Forelimb muscle (tissue), 1 donor: ENCODE results near the gene PGAP3. TPM values are rescaled to one million over a fixed set of nuclear protein-coding genes. Genes with fewer than 3 reads are reported as not detected.

Experiments
- DNase-seq: peaks from one replicate; pipeline ENCODE4 v3.0.0-alpha.2; 2013; ENCODE audit warnings: low read depth
- polyA plus RNA-seq: library from polyadenylated mRNA; unstranded; fragments of 120-200 nt; gene quantifications from one replicate; pipeline ENCODE4 v1.2.1, GENCODE V29; 2013; ENCODE audit not compliant: insufficient read length

PGAP3 gene
- polyA plus RNA-seq, 1 donor: 19.2 TPM

DNA sequence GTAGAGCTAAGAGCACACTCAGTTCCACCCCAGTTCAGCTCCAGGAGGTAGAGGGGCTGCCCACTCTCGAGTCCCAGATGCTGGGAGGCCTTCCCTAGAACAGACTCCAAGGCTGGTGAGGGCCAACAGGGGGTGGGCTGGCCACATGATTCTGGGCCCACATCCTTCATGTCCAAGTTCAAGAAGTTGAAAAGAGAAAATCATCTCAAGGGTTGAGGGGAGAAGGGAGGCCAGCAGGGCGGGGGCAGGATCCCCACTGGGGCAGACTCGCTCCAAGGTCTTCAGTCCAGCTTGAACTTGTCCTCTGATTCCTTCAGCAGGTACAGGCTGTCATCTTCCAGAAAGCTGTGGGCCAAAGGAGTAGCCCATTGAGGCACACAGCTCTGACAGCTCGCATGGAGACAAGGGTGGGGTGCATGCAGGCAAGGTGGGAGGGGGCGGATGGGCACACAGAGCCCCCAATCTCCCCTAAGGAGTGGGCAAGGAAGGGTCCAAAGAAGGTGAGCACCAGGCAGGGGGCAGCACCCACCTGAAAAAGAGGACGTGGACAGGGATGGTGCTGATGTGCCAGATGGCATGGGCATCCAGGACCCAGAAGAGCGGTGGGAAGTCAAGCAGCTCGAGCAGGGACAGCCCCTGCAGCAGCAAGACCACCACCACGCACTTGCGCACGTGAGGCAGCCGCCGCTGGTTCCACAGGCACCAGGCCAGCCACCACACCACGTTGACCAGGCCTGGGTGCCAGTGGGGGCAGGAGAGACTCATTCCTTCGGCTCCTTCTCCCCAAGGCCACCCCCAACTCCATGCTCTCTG, 15.1 kb downstream of the PGAP3 start:
- no peak for DNase-seq

DNA sequence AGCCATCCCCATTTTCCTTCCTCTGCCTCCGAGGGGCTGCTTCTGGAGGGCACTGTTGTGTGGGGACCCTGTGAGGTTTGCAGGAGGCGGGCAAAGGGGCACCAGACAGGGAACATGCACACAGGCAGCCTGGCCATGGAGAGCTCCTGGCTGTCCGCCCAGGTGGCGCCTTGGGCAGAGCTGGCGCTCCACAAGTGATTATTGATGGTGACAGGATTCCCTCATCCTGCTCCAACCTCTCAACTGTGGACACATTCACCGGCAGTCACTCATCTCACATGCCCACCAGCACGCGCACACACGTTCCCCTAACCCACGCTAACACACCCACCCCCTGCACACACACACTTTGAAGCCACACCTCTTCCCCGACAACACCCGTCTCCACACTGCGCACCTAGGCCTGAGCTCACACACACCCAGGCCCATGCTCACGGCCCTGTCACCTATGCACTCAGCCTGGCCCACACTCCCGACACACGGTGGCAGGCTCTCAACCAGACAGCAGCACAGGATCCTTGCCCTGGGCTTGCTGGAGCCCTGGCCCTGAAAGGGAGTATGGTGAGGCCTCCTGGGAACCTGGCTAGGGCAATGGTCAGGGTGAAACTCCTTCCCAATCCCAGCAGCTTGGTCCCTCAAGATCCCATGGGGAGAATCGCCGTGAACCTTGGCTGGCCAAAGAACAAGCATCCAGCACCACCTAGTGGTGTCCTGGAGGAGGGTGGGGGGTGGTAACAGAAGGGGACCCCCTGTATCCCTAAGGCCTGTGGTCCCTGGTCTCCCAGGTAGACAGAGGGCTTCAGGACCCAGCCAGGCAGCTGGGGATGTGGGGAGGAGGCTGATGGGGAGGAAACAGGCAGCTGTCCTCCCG, 16.0 kb downstream of the PGAP3 start:
- no peak for DNase-seq

DNA sequence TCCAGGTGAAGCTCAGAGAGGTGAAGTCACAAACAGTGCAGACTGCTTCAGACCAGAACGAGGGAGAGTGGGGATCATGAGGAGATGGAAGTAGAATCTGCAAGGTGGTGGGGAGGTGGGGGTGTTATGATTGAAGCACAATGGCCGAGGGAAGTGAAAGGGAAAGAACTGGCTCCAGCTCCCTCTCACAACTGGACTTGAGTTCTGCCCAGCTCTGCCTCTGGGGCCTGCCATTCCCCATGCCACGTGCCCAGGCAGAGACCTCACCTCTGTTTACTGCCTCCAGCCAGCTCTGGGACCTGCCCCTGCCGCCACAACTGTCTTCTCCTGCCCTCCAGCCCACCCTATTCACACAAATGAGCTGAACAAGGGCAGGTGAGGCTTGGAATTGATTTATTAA, 17.1 kb downstream of the PGAP3 start:
- DNase-seq: no peak

DNA sequence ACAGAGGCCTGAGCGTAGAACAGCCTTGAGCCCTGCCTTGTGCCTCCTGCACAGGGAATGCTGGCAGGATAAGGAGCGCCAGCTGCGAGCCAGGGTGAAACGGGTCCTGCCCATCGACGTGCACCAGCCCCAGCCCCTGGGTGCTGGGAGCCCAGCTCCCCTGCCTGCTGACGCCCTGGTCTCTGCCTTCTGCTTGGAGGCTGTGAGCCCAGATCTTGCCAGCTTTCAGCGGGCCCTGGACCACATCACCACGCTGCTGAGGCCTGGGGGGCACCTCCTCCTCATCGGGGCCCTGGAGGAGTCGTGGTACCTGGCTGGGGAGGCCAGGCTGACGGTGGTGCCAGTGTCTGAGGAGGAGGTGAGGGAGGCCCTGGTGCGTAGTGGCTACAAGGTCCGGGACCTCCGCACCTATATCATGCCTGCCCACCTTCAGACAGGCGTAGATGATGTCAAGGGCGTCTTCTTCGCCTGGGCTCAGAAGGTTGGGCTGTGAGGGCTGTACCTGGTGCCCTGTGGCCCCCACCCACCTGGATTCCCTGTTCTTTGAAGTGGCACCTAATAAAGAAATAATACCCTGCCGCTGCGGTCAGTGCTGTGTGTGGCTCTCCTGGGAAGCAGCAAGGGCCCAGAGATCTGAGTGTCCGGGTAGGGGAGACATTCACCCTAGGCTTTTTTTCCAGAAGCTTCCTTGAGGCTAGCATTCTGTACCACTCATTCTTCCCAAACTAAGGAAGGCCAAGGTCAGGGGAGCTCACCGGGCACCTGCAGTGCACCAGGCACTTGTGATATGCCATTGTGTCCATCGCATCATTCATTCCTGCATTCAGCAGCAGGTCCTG, 17.7 kb downstream of the PGAP3 start:
- DNase-seq: no peak

DNA sequence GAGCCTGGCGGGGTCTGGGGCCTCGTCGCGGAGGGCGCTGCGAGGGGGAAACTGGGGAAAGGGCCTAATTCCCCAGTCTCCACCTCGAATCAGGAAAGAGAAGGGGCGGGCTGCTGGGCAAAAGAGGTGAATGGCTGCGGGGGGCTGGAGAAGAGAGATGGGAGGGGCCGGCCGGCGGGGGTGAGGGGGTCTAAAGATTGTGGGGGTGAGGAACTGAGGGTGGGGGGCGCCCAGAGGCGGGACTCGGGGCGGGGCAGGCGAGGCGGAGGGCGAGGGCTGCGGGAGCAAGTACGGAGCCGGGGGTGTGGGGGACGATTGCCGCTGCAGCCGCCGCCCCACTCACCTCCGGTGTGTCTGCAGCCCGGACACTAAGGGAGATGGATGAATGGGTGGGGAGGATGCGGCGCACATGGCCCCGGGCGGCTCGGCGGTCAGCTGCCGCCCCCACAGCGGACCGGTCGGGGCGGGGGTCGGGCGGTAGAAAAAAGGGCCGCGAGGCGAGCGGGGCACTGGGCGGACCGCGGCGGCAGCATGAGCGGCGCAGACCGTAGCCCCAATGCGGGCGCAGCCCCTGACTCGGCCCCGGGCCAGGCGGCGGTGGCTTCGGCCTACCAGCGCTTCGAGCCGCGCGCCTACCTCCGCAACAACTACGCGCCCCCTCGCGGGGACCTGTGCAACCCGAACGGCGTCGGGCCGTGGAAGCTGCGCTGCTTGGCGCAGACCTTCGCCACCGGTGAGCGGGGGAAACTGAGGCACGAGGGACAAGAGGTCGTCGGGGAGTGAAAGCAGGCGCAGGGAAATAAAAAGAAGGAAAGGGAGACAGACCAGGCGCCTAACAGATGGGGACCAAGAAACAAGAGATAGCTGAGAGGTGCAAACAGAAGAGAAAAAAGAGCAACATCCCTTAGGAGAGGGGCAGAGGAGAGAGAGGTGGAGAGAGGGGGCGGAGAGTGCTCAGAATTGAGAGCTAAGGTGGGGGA, 19.6 kb downstream of the PGAP3 start, which contains the start of gene PNMT:
TSS of gene PNMT (plus strand) at position 509 of the 980 bp plus-strand sequence. CDS start at position 532, 23 bp downstream.
- DNase-seq: peak; percentile 17

DNA sequence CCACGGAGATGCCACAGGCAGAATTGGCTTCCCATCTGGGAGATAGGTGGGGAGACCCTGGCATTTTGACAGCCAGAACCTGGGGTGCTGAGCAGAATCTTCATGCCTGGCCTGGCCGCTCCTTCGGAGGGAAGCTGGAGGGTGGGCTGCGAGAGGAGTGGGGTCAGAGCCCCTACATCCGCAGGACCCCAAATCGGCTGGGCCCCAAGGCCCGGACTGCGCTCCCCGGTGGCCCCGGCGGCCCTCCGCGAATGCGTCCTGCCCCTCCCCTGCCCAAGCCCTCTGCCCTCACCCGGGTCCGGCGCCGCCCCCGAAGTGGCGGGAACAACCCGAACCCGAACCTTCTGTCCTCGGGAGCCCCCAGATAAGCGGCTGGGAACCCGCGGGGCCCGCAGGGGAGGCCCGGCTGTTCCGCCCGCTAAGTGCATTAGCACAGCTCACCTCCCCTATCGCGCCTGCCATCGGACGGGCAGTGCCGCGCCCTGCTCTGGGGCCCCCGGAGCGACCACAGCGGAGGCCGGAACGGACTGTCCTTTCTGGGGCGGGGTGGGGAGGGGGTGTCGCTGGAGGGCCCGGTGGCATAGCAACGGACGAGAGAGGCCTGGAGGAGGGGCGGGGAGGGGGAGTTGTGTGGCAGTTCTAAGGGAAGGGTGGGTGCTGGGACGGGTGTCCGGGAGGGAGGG, 20.5 kb downstream of the PGAP3 start:
- no peak for DNase-seq

DNA sequence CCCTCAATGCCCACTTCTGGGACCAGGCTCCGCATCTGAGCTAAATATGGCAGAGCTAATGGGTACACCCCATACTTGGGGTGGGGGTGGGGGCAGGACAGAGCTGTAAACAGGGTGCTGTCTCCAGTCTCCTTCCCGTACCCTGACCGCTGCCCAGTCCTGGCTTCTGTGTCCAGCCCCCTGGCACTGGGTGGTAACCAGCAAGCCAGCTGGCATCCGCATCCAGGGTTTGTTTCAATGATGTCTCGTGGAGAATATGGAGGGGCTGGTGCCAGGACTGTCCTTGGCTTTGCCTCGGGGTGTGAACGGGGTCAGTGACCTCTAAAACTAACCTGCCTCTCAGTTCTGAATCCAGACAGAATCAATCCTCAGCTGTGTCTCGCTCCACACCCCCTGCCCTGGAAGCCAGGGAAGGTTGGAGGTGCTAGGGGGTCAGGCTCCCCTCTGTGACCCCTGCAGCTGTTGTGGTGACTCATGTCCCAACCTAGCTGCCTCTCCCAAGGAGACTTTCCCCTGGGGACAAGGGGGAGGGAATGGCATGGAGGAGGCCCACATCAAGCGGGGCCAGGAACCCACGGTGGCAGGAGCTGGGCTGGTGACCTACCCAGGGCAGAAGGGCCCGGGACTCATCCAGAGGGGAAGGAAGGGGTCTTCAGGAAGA, 21.1 kb downstream of the PGAP3 start:
- DNase-seq: no peak

DNA sequence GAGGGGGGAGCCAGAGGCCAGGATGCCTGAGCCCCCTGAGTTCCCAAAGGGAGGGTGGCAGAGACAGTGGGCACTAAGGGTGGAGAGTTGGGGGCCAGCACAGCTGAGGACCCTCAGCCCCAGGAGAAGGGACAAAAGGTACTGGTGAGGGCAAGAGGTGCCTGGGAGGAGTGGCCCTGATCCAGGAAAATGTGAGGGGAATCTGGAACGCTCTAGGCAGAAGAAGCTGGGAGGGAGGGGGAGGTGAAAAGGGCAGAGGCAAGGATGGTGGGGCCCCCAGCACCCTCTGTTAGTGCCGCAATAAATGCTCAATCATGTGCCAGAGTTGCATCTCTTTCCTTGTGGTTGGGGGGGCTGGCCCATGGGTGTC, 21.6 kb downstream of the PGAP3 start:
- no peak for DNase-seq

DNA sequence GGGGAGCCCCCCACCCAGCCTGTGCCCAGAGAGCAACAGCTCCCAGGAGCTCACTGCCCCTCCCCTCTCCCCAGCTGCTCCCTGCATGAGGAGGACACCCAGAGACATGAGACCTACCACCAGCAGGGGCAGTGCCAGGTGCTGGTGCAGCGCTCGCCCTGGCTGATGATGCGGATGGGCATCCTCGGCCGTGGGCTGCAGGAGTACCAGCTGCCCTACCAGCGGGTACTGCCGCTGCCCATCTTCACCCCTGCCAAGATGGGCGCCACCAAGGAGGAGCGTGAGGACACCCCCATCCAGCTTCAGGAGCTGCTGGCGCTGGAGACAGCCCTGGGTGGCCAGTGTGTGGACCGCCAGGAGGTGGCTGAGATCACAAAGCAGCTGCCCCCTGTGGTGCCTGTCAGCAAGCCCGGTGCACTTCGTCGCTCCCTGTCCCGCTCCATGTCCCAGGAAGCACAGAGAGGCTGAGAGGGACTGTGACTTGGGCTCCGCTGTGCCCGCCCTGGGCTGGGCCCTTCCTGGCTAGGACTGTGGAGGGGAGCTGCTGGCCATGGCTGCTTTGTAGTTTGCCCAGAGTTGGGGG, 22.1 kb downstream of the PGAP3 start:
- DNase-seq: no peak

DNA sequence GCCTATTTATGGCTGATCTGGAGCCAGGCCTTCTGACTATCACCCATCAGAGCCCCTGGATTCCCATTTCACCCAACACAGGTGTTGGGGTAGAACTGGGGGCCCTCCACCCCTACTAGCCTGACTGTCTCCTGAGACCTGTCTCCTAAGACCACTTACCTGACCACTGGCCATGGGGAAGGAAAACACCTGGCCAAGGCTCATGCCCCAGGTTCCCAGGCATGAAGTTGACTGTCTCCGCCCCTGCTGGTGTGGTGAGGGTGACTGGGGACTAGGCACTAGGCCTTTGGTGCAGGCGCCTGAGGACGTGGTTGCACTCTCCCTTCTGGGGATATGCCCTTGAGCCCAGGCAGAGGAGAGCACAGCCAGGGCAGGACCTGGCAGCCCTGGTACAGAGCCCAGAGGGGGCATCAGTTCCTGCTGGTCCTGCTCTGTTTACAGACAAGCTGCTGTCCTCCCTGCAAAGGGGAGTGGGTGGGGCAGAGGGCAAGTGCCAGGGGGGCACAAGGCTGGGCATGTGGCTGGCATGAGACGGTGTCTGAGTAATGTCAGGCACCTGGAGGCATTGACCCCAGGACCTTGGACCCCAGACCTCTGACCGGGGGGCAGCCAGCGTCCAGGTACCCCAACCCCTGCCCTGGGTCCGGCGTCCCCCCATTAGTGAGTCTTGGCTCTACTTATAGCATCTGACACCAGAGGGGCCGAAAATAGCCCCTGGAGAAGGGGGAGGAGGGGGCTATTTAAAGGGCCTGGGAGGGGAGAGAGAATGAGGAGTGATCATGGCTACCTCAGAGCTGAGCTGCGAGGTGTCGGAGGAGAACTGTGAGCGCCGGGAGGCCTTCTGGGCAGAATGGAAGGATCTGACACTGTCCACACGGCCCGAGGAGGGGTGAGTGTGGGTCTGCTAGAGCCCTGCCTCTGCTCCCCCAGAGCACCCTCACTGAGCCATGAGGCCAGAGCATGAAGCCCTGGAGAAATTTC, 23.0 kb downstream of the PGAP3 start, which contains the start of gene TCAP:
TSS of gene TCAP (plus strand) at position 769 of the 981 bp plus-strand sequence. CDS start at position 780, 11 bp downstream.
- no peak for DNase-seq

DNA sequence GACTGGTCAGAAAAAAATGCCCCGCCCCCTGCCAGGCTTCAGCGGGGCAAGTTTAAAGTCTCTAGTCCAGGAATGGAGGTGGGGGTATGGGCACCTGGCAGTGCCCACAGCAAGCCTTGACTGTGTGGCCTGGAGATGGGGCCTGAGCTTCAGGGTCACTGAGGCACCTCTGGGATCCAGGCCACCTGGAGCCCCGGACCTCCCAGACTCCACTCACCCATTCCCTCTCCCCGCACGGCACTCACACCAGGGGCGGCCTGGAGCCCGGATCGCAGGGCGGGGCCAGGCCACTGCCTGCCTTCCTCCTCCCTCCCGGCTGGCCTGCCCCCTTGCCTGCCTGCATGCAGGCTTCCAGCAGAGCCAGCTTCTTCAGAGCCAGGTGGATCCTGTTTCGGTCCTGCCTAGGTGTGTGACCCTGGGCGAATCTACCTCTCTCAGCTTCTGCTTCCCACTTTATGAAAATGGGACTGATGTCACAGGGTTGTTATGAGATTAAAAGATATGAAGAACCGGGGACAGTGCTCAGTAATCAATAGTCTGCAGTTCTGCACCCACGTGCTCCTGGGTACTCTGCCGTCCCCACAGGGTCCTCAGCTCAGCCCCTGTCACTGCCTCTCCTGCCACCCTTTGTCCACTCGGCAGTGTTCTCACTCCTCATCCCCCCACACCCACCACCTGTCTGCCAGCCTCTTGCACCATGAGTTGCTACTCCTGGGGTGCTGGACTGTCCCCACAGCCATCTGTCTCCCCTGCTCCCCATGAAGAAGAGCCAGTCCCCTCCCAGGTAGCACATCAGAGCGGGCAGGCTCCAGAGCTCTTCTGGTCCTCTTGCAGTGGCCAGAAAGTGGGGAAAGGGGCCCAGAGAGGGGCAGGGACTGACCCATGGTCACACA, 23.9 kb downstream of the PGAP3 start:
- DNase-seq: no peak

DNA sequence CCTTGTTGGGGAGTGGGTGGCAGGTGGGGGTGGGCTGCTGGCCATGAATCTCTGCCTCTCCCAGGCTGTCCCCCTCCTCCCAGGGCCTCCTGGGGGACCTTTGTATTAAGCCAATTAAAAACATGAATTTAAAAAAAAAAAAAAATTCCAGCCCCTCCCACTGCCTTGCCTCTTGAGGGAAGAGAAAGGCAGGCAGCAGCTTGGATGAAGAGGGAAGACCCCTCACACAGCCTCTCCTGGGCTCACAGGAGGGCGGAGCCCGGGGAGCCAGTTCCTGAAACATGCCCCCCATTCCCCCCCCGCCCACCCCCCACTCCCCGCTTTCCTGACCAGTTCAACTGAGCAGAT, 24.5 kb downstream of the PGAP3 start:
- no peak for DNase-seq

DNA sequence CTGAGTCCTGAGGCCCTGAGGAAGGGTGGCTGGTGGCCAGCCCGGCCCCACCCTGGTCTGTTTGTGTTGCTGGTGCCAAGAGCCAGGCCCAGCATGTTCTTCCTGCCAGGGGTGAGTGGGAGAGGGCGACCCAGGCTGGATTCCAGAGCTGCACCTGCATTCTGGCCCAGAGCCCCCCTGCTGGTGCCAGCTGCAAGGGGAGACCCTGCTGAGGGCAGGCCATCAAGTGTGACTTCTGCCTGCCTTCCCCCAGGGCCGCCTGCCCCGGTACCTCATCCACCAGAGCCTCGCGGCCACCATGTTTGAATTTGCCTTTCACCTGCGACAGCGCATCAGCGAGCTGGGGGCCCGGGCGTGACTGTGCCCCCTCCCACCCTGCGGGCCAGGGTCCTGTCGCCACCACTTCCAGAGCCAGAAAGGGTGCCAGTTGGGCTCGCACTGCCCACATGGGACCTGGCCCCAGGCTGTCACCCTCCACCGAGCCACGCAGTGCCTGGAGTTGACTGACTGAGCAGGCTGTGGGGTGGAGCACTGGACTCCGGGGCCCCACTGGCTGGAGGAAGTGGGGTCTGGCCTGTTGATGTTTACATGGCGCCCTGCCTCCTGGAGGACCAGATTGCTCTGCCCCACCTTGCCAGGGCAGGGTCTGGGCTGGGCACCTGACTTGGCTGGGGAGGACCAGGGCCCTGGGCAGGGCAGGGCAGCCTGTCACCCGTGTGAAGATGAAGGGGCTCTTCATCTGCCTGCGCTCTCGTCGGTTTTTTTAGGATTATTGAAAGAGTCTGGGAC, 25.1 kb downstream of the PGAP3 start:
- DNase-seq: no peak

DNA sequence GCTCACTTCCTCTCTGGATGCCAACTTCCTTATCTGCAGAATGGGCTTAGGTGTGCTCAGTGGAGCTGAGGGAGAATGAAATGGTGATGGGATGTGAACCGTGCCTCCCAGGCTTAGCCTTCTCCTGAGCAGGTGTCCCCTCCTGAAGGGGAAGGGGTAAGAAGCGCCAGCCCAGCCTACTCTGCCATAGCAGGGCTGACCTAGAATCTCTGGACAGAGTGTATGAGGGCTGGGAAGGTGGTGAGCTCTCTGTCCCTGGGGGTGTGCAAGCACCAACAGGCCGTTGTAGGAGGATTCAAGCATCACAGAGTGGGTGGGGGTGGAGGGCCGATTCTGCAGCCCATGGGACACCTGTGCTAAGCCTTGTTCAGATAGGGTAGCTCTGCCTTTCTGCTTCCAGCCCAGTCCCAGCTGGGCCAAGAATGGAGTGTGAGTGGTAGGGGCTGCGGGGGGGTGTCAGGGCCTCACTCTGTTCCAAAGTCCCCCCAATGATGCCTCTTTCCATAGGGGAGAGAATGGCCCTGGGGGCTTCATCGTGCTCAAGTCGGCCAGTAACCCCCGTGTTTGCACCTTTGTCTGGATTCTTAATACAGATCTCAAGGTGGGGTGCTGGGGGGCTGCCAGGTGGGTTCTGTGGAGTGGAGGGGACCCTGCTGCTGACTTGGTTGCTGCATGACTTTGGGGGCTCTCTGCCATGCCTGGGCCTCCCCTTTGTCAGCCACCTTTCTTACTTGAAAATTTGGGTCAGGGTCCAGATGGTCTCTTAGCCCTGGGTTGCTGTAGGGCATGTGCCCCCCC, 25.9 kb downstream of the PGAP3 start:
- DNase-seq: no peak
